Hepatocyte (in vitro differentiated cells): Measurements from ENCODE around the gene CXCR1. TPM values are rescaled to one million over a fixed set of nuclear protein-coding genes. Genes with fewer than 3 reads are reported as not detected.
"Not testable (repeated sequence)": the region's sequence is repeated elsewhere in the genome, so short reads cannot be mapped to it uniquely, and the experiment has no call there.

Source experiments
- DNase-seq: peaks from one replicate; pipeline ENCODE4 v3.0.0-alpha.2; 2016; ENCODE audit warnings: low spot score
- H2AFZ ChIP-seq: fragments of 200-600 bp; sonication (generic); 2 replicates; pipeline ENCODE4 v1.6.0; 2016; ENCODE audit warnings: antibody characterized with exemption, mild to moderate bottlenecking
- H3K27ac ChIP-seq: fragments of 200-600 bp; sonication (generic); 2 replicates; pipeline ENCODE4 v1.5.1; 2016; ENCODE audit warnings: mild to moderate bottlenecking
- H3K27me3 ChIP-seq: fragments of 200-600 bp; sonication (generic); 2 replicates; pipeline ENCODE4 v1.6.1; 2016
- H3K36me3 ChIP-seq: fragments of 200-600 bp; sonication (generic); replicated peaks from 2 replicates; pipeline ENCODE4 v1.5.1; 2016; ENCODE audit warnings: low read depth; ENCODE audit not compliant: insufficient read depth
- H3K4me1 ChIP-seq: fragments of 200-600 bp; sonication (generic); 2 replicates; pipeline ENCODE4 v1.5.1; 2016; ENCODE audit warnings: mild to moderate bottlenecking, moderate library complexity; ENCODE audit not compliant: insufficient read depth
- H3K4me2 ChIP-seq: fragments of 200-600 bp; sonication (generic); 2 replicates; pipeline ENCODE4 v1.6.0; 2016
- H3K4me3 ChIP-seq: fragments of 200-600 bp; sonication (generic); 2 replicates; pipeline ENCODE4 v1.5.1; 2016; ENCODE audit warnings: mild to moderate bottlenecking
- H3K79me2 ChIP-seq: fragments of 200-600 bp; sonication (generic); 2 replicates; pipeline ENCODE4 v1.6.0; 2017; ENCODE audit warnings: mild to moderate bottlenecking
- H3K9me2 ChIP-seq: fragments of 200-600 bp; sonication (generic); replicated peaks from 2 replicates; pipeline ENCODE4 v1.6.0; 2017; ENCODE audit warnings: mild to moderate bottlenecking; ENCODE audit not compliant: insufficient read depth
- H3K9me3 ChIP-seq: fragments of 200-600 bp; sonication (generic); 2 replicates; pipeline ENCODE4 v1.5.1; 2016; ENCODE audit warnings: low read depth, mild to moderate bottlenecking
- H4K20me1 ChIP-seq: fragments of 200-600 bp; sonication (generic); 2 replicates; pipeline ENCODE4 v1.6.0; 2016; ENCODE audit warnings: mild to moderate bottlenecking; ENCODE audit not compliant: insufficient read depth, poor library complexity, severe bottlenecking
- CTCF ChIP-seq: fragments of 200-600 bp; sonication (generic); IDR thresholded peaks from 2 replicates; pipeline ENCODE4 v1.5.1; 2016; ENCODE audit warnings: antibody characterized with exemption, mild to moderate bottlenecking; ENCODE audit not compliant: poor library complexity
- EZH2 ChIP-seq: fragments of 200-600 bp; sonication (generic); IDR thresholded peaks from 2 replicates; pipeline ENCODE4 v1.6.1; 2016; ENCODE audit warnings: antibody characterized with exemption, mild to moderate bottlenecking, borderline replicate concordance
- EZH2phosphoT487 ChIP-seq: fragments of 200-600 bp; sonication (generic); IDR thresholded peaks from one replicate; pipeline ENCODE4 v1.6.1; 2018; ENCODE audit warnings: antibody characterized with exemption, mild to moderate bottlenecking, low read depth, moderate library complexity; ENCODE audit not compliant: unreplicated experiment, severe bottlenecking
- whole genome bisulfite sequencing: methylation state at CpG from one replicate; pipeline ENCODE4 v1.1.6; 2016; ENCODE audit warnings: low lambda C conversion rate; ENCODE audit errors: missing lambda C conversion rate; 5-methylcytosine and 5-hydroxymethylcytosine counted together
- polyA plus RNA-seq: library from polyadenylated mRNA; unstranded; fragments of >200 nt; fragmentation: Nextera tagmentation; extraction: Ambion mirVana; gene quantifications from 2 replicates; pipeline ENCODE4 v1.2.1, GENCODE V29; 2016
- total RNA-seq: library from RNA; depleted of rRNA; stranded (reverse); fragments of >200 nt; gene quantifications from 2 replicates; pipeline ENCODE4 v1.2.3, GENCODE V29; 2014

Gene CXCR1
- total and polyA plus RNA-seq, 2 experiments from 2014 or later = not detected

- no peaks in the 10 kb centered on the region for H3K9me3 ChIP-seq
- H3K4me2 ChIP-seq = no peak overlapping the region
- H3K4me1 ChIP-seq = peaks cover 12% of the 10 kb centered on the region
- no peak overlapping the region for H2AFZ ChIP-seq
- no peaks in the 10 kb centered on the region for H3K9me2 ChIP-seq
- H3K79me2 ChIP-seq = no peaks in the 10 kb centered on the region
- no peak for DNase-seq
- 89% methylated on average over 4 of the region's 4 CpGs for WGBS
- no peak overlapping the region for H3K4me3 ChIP-seq
- H3K27ac ChIP-seq = no peak overlapping the region
- H4K20me1 ChIP-seq = no peaks in the 10 kb centered on the region
- no peaks in the 10 kb centered on the region for H3K27me3 ChIP-seq
- no peak for TF ChIP-seq CTCF
- no peak for TF ChIP-seq EZH2phosphoT487
- H3K36me3 ChIP-seq = no peaks in the 10 kb centered on the region
Measured at GRCh38 chr2:218179782-218180181, 13.0 kb upstream of the CXCR1 start.

DNA sequence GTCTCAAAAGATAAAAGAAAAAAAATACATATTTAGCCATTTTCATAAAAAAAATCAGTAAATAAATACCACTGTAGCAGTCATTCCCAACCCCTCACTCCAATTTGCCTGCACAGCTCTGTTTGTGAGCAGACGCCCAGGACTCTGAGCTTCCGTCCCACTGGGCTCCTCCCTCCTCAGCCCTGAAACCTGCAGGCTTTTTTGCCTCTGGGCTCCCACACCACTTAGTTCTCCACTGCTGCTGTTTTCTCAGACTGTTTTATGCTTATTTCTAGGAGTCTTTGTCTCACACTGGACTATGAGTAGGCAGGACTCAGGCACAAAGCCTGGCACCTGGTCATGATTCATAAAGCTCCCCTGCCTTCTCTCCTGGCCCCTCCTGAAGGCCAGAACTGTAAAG, 6.1 kb upstream of the CXCR1 start:
- no peak overlapping the region for H3K27ac ChIP-seq
- WGBS = 65% methylated on average over 2 of the region's 2 CpGs
- no peaks in the 10 kb centered on the region for H3K9me2 ChIP-seq
- no peak for TF ChIP-seq EZH2
- no peak for TF ChIP-seq CTCF
- no peak for TF ChIP-seq EZH2phosphoT487
- no peaks in the 10 kb centered on the region for H3K9me3 ChIP-seq
- H4K20me1 ChIP-seq = no peaks in the 10 kb centered on the region
- no peaks in the 10 kb centered on the region for H3K27me3 ChIP-seq
- H3K4me3 ChIP-seq = no peak overlapping the region
- no peaks in the 10 kb centered on the region for H3K79me2 ChIP-seq
- no peak overlapping the region for H3K4me2 ChIP-seq
- DNase-seq = no peak
- peaks cover 12% of the 10 kb centered on the region for H3K4me1 ChIP-seq
- no peak overlapping the region for H2AFZ ChIP-seq
- H3K36me3 ChIP-seq = no peaks in the 10 kb centered on the region

DNA sequence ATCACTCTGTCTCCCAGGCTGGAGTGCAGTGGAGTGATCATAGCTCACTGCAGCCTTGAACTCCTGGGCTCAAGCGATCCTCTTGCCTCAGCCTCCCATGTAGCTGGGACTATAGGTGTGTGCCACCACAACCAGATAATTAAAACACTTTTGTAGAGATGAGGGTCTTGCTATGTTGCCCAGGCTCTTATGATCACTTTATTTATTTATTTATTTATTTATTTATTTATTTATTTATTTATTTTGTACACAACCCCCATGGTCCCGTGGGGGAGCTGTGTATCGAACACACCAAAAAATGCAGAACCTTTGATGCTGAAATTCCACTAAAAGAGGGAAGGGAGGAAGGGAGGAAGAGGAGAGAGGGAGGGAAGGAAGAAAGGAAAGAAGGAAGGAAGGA, 5.0 kb upstream of the CXCR1 start:
- H3K4me3 ChIP-seq, H3K27me3 ChIP-seq, H2AFZ ChIP-seq, H3K79me2 ChIP-seq, H3K9me3 ChIP-seq, H3K27ac ChIP-seq, H4K20me1 ChIP-seq, H3K36me3 ChIP-seq, H3K9me2 ChIP-seq, DNase-seq, H3K4me2 ChIP-seq: not testable (repeated sequence)
- 92% methylated on average over 3 of the region's 3 CpGs for WGBS
- H3K4me1 ChIP-seq = peaks cover 12% of the 10 kb centered on the region

DNA sequence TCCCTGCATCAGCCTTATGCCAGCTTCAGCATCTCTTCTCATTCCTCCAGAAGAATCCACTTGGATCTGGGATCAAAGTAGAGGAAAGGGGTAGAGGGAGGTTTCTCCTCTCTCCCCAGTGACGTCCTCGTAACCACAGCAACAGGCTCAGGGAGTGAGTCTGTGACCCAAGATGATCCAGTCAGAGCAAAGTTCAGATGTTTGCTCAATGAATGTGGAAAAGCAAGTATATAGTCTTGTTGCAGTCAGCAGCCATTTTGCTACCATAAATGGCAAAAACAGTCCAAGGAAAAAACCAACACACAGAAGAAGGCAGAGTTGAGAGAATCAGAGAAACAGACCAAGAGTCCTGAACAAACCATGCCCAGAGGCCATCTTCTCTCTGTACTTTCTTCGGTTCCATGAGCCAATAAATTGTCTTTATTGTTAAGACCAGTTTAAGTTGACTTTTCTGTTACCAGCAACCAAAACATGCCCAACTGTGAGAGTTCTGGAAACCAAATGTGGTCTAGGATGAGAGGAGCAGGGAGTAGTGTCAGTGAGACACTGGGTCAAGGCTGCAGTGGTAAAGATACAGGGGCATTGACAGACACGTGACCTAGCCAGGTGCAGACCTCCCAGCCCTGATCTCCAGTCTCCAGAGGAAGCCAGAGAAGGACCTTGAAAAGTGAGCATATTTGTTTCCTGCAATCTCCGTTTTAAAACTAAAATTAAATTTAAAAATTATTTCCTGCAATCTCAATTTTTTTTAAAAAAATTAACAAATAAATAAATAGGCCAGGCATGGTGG, 3.2 kb upstream of the CXCR1 start:
- H4K20me1 ChIP-seq = no peaks in the 10 kb centered on the region
- H3K4me2 ChIP-seq = peak overlapping the region; percentile 14
- WGBS = 70% methylated on average over 5 of the region's 5 CpGs
- no peaks in the 10 kb centered on the region for H3K27me3 ChIP-seq
- peak overlapping the region; percentile 50 for H2AFZ ChIP-seq
- TF ChIP-seq CTCF (no peak), EZH2 (no peak), EZH2phosphoT487 (no peak)
- peak; percentile 78 for DNase-seq
- no peaks in the 10 kb centered on the region for H3K36me3 ChIP-seq
- H3K4me3 ChIP-seq = no peak overlapping the region
- no peaks in the 10 kb centered on the region for H3K79me2 ChIP-seq
- no peaks in the 10 kb centered on the region for H3K9me3 ChIP-seq
- no peaks in the 10 kb centered on the region for H3K9me2 ChIP-seq
- H3K27ac ChIP-seq = peak overlapping the region; percentile 87
- peaks cover 12% of the 10 kb centered on the region for H3K4me1 ChIP-seq
